ENCODE results near the gene PLAC1.
A peak's percentile ranks its signal among the peaks of the same experiment; 100 is the strongest.

PLAC1 gene

GRCh38 chrX:134554291-134554690, 104.0 kb downstream of the PLAC1 start:
- TF ChIP-seq CTCF (IDR thresholded peaks at IDR 0.05; ENCODE audit: borderline replicate concordance, insufficient read depth, low read depth, low read length) = no peak
- no peak overlapping the region for H3K4me3 ChIP-seq (ENCODE audit: low read depth, low read length)

- H3K4me3 ChIP-seq (ENCODE audit: low read depth, low read length) = no peak overlapping the region
- TF ChIP-seq CTCF (IDR thresholded peaks at IDR 0.05; ENCODE audit: borderline replicate concordance, insufficient read depth, low read depth, low read length) = no peak
These were observed 105.9 kb downstream of the PLAC1 start for GRCh38 chrX:134552351-134552750.

- no peak overlapping the region for H3K4me3 ChIP-seq (ENCODE audit: low read depth, low read length)
- no peak for TF ChIP-seq CTCF (IDR thresholded peaks at IDR 0.05; ENCODE audit: borderline replicate concordance, insufficient read depth, low read depth, low read length)
These were observed 106.8 kb downstream of the PLAC1 start for GRCh38 chrX:134551376-134552048.

- no peak for TF ChIP-seq CTCF (IDR thresholded peaks at IDR 0.05; ENCODE audit: borderline replicate concordance, insufficient read depth, low read depth, low read length)
- peak overlapping the region; percentile 61 for H3K4me3 ChIP-seq (ENCODE audit: low read depth, low read length)
These were observed 109.7 kb downstream of the PLAC1 start for GRCh38 chrX:134548257-134549201.

- no peak for TF ChIP-seq CTCF (IDR thresholded peaks at IDR 0.05; ENCODE audit: borderline replicate concordance, insufficient read depth, low read depth, low read length)
- no peak overlapping the region for H3K4me3 ChIP-seq (ENCODE audit: low read depth, low read length)
These were observed 111.1 kb downstream of the PLAC1 start for GRCh38 chrX:134547047-134547679.

GRCh38 chrX:134546187-134546586, 112.1 kb downstream of the PLAC1 start:
- no peak for TF ChIP-seq CTCF (IDR thresholded peaks at IDR 0.05; ENCODE audit: borderline replicate concordance, insufficient read depth, low read depth, low read length)
- no peak overlapping the region for H3K4me3 ChIP-seq (ENCODE audit: low read depth, low read length)

Data from GM12875 (cell line).